Common myeloid progenitor, CD34-positive (primary cell): ENCODE results near the gene SPATA17.

Experiments
- CTCF ChIA-PET: fragments of 350-600 bp; sonication (Branson Sonifier 250); formaldehyde crosslinking; loops from one replicate; lab custom pipeline; 2021; ENCODE audit warnings: antibody characterized with exemption; lab: Charles Lee
- POLR2A ChIA-PET: fragments of 350-600 bp; sonication (Branson Sonifier 250); formaldehyde crosslinking; loops from one replicate; lab custom pipeline; 2021; ENCODE audit warnings: antibody characterized with exemption; lab: Charles Lee
- DNase-seq, 3 donors: peaks; one replicate each; pipeline versions ENCODE4 v3.0.0 to v3.0.0-alpha.2; 2013
- H3K27ac ChIP-seq, 2 experiments: 1 replicate in 1 of 2; 2 replicates in 1 of 2; pipeline ENCODE4 v1.7.0; 2013; ENCODE audit warnings: inconsistent platforms in 2 of 2, low read length in 2 of 2, mild to moderate bottlenecking in 2 of 2, low read depth in 1 of 2, moderate library complexity in 1 of 2; ENCODE audit not compliant: severe bottlenecking in 2 of 2, insufficient read depth in 1 of 2, poor library complexity in 1 of 2
- H3K27me3 ChIP-seq, 5 experiments: replicated peaks in 2 of 5; 1 replicate in 3 of 5; 2 replicates in 2 of 5; pipeline versions ENCODE4 v1.6.1 to v1.7.0; 2013; ENCODE audit warnings: low read length in 4 of 5, mild to moderate bottlenecking in 2 of 5, moderate library complexity in 2 of 5, inconsistent platforms in 1 of 5; ENCODE audit not compliant: insufficient read depth in 5 of 5, control insufficient read depth in 4 of 5
- H3K36me3 ChIP-seq, 4 experiments: 1 replicate in 2 of 4; 2 replicates in 2 of 4; pipeline versions ENCODE4 v1.6.1 to v1.7.0; 2013; ENCODE audit warnings: low read length in 3 of 4, control low read depth in 1 of 4, mild to moderate bottlenecking in 1 of 4; ENCODE audit not compliant: control insufficient read depth in 4 of 4, insufficient read depth in 4 of 4
- H3K4me1 ChIP-seq, 4 experiments: 1 replicate in 3 of 4; 2 replicates in 1 of 4; pipeline versions ENCODE4 v1.6.1 to v1.7.1; 2013; ENCODE audit warnings: low read length in 3 of 4, mild to moderate bottlenecking in 3 of 4, control low read depth in 1 of 4, inconsistent platforms in 1 of 4, moderate library complexity in 1 of 4; ENCODE audit not compliant: control insufficient read depth in 4 of 4, insufficient read depth in 4 of 4; ENCODE audit errors: control extremely low read depth in 1 of 4
- H3K4me3 ChIP-seq, 7 experiments: 1 replicate in 4 of 7; 2 replicates in 3 of 7; pipeline versions ENCODE4 v1.5.1 to v1.7.0; 2013; ENCODE audit warnings: mild to moderate bottlenecking in 7 of 7, low read length in 6 of 7, moderate library complexity in 6 of 7, inconsistent platforms in 2 of 7, low read depth in 2 of 7, control low read depth in 1 of 7; ENCODE audit not compliant: insufficient read depth in 4 of 7, control insufficient read depth in 1 of 7; ENCODE audit errors: extremely low read depth in 1 of 7
- H3K9me3 ChIP-seq, 5 experiments: 1 replicate in 4 of 5; 2 replicates in 1 of 5; pipeline versions ENCODE4 v1.6.1 to v1.7.1; 2013; ENCODE audit warnings: low read length in 4 of 5, mild to moderate bottlenecking in 2 of 5, inconsistent platforms in 1 of 5, low read depth in 1 of 5, moderate library complexity in 1 of 5; ENCODE audit not compliant: control insufficient read depth in 4 of 5, insufficient read depth in 2 of 5; ENCODE audit errors: control extremely low read depth in 1 of 5
- WGBS: methylation state at CpG from one replicate; pipeline ENCODE4 v1.1.5; 2013; ENCODE audit not compliant: insufficient coverage; 5-methylcytosine and 5-hydroxymethylcytosine counted together

The SPATA17 gene

GRCh38 chr1:217839161-217839560 is 208.0 kb downstream of the SPATA17 start:
- no CpG with 5 or more reads among the region's 3 CpGs for WGBS
- no peaks in the 10 kb centered on the region for H3K36me3 ChIP-seq
- H3K27ac ChIP-seq: no peak overlapping the region
- CTCF ChIA-PET: no interaction called here
- no peak for DNase-seq
- H3K27me3 ChIP-seq: no peaks in the 10 kb centered on the region
- no peaks in the 10 kb centered on the region for H3K4me1 ChIP-seq
- POLR2A ChIA-PET: no interaction called here
- H3K9me3 ChIP-seq: no peaks in the 10 kb centered on the region
- no peak overlapping the region for H3K4me3 ChIP-seq

GRCh38 chr1:217846733-217847132 is 215.6 kb downstream of the SPATA17 start:
- CTCF ChIA-PET: no interaction called here
- no CpG with 5 or more reads among the region's 1 CpG for WGBS
- Histone ChIP-seq H3K4me3 (no peak overlapping the region), H3K27ac (no peak overlapping the region), H3K27me3 (no peaks in the 10 kb centered on the region), H3K4me1 (no peaks in the 10 kb centered on the region), H3K9me3 (no peaks in the 10 kb centered on the region), H3K36me3 (no peaks in the 10 kb centered on the region)
- POLR2A ChIA-PET: no interaction called here
- no peak for DNase-seq

- no peaks in the 10 kb centered on the region for H3K36me3 ChIP-seq
- ChIA-PET CTCF (interaction anchor here (1.2 kb wide), 1 partner anchor 9 kb away, joined by 3 read pairs; no protein-coding TSS in a partner anchor), POLR2A (no interaction called here)
- no peaks in the 10 kb centered on the region for H3K27me3 ChIP-seq
- H3K27ac ChIP-seq: no peak overlapping the region
- H3K9me3 ChIP-seq: no peaks in the 10 kb centered on the region
- no peak for DNase-seq
- no peaks in the 10 kb centered on the region for H3K4me1 ChIP-seq
- H3K4me3 ChIP-seq: no peak overlapping the region
- 95% methylated on average over 3 of the region's 3 CpGs for WGBS
Measured at GRCh38 chr1:217847643-217848042, 216.5 kb downstream of the SPATA17 start.

GRCh38 chr1:217856342-217857034 is 225.3 kb downstream of the SPATA17 start:
- DNase-seq: no peak
- Histone ChIP-seq H3K27ac (no peak overlapping the region), H3K27me3 (no peaks in the 10 kb centered on the region), H3K9me3 (no peaks in the 10 kb centered on the region), H3K36me3 (no peaks in the 10 kb centered on the region), H3K4me3 (no peak overlapping the region), H3K4me1 (no peaks in the 10 kb centered on the region)
- CTCF ChIA-PET: interaction anchor here (1.0 kb wide), 1 partner anchor 15 kb away, joined by 3 read pairs; no protein-coding TSS in a partner anchor
- WGBS: 100% methylated on average over 2 of the region's 6 CpGs
- POLR2A ChIA-PET: no interaction called here

- no peaks in the 10 kb centered on the region for H3K27me3 ChIP-seq
- ChIA-PET POLR2A (no interaction called here), CTCF (interaction anchor here (1.0 kb wide), 2 partner anchors 8 to 14 kb away, joined by 3 read pairs; no protein-coding TSS in a partner anchor)
Measured at GRCh38 chr1:217857061-217857460, 225.9 kb downstream of the SPATA17 start.

GRCh38 chr1:217861658-217862057 is 230.5 kb downstream of the SPATA17 start:
- CTCF ChIA-PET: no interaction called here
- WGBS: no CpG with 5 or more reads among the region's 1 CpG
- Histone ChIP-seq H3K27ac (no peak overlapping the region), H3K36me3 (no peaks in the 10 kb centered on the region), H3K4me3 (no peak overlapping the region), H3K9me3 (no peaks in the 10 kb centered on the region), H3K4me1 (no peaks in the 10 kb centered on the region), H3K27me3 (no peaks in the 10 kb centered on the region)
- DNase-seq: no peak
- POLR2A ChIA-PET: no interaction called here

More at GRCh38 chr1:217857061-217857460, 225.9 kb downstream of the SPATA17 start:
- DNase-seq: no peak
- H3K4me1 ChIP-seq: no peaks in the 10 kb centered on the region
- 100% methylated on average over 4 of the region's 5 CpGs for WGBS
- H3K9me3 ChIP-seq: no peaks in the 10 kb centered on the region
- H3K36me3 ChIP-seq: no peaks in the 10 kb centered on the region
- H3K4me3 ChIP-seq: no peak overlapping the region
- no peak overlapping the region for H3K27ac ChIP-seq

GRCh38 chr1:217867446-217867995 is 236.4 kb downstream of the SPATA17 start:
- H3K4me3 ChIP-seq: no peak overlapping the region
- no peaks in the 10 kb centered on the region for H3K4me1 ChIP-seq
- H3K27ac ChIP-seq: no peak overlapping the region
- no peaks in the 10 kb centered on the region for H3K9me3 ChIP-seq
- DNase-seq: no peak
- CTCF ChIA-PET: no interaction called here
- H3K36me3 ChIP-seq: no peaks in the 10 kb centered on the region
- POLR2A ChIA-PET: interaction anchor here (0.7 kb wide), 1 partner anchor 294 kb away, joined by 4 read pairs; no protein-coding TSS in a partner anchor
- H3K27me3 ChIP-seq: no peaks in the 10 kb centered on the region
- 89% methylated on average over 1 of the region's 3 CpGs for WGBS
